ENCODE data around the gene CCDC28B. TPM values are rescaled to one million over a fixed set of nuclear protein-coding genes. Genes with fewer than 3 reads are reported as not detected.

The CCDC28B gene
- total and polyA plus RNA-seq, 8 donors, result 7.2 to 31.5 (median 24.4) TPM

DNA sequence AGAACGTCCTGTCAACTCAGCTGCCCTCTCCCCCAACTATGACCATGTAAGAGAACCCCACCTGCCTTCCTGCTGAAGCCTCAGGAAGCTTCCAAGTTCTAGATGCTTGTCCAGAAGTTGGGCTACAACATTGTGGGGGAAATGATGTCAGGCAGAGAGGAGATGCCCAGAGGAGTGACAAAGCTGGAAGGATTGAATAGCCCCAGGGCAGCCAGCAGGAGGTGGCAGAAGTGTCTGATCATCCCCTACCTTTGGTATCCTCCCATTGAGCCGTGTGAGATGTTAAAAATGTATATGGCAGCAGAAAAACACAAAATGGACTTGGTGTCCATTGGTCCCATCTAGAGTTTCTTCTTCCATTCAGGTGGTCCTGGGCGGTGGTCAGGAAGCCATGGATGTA lies 28.4 kb downstream of the CCDC28B start:
- no peak for DNase-seq
- Histone ChIP-seq H3K4me1 (peaks cover 2 to 5% of the 10 kb centered on the region in 2 donors), H3K36me3 (peaks cover 0 to 100% of the 10 kb centered on the region in 2 donors), H3K4me3 (no peak overlapping the region), H3K27me3 (no peaks in the 10 kb centered on the region), H3K27ac (no peak overlapping the region), H3K9me3 (no peaks in the 10 kb centered on the region)
- intact Hi-C loops (cut with DNase I), result no loop called here
- no peak for TF ChIP-seq CTCF (IDR thresholded peaks at IDR 0.05)
- ATAC-seq, result no peak

- no peaks in the 10 kb centered on the region for H3K27me3 ChIP-seq
- ATAC-seq (no peak), DNase-seq (no peak)
- intact Hi-C loops (cut with DNase I), result no loop called here
- H3K9me3 ChIP-seq, result no peaks in the 10 kb centered on the region
- H3K4me3 ChIP-seq, result no peak overlapping the region
- peaks cover 0 to 82% of the 10 kb centered on the region in 2 donors for H3K36me3 ChIP-seq
- no peak overlapping the region for H3K27ac ChIP-seq
- TF ChIP-seq CTCF (IDR thresholded peaks at IDR 0.05), result no peak
- H3K4me1 ChIP-seq, result no peaks in the 10 kb centered on the region
Measured at GRCh38 chr1:32231843-32232432, 31.5 kb downstream of the CCDC28B start.

DNA sequence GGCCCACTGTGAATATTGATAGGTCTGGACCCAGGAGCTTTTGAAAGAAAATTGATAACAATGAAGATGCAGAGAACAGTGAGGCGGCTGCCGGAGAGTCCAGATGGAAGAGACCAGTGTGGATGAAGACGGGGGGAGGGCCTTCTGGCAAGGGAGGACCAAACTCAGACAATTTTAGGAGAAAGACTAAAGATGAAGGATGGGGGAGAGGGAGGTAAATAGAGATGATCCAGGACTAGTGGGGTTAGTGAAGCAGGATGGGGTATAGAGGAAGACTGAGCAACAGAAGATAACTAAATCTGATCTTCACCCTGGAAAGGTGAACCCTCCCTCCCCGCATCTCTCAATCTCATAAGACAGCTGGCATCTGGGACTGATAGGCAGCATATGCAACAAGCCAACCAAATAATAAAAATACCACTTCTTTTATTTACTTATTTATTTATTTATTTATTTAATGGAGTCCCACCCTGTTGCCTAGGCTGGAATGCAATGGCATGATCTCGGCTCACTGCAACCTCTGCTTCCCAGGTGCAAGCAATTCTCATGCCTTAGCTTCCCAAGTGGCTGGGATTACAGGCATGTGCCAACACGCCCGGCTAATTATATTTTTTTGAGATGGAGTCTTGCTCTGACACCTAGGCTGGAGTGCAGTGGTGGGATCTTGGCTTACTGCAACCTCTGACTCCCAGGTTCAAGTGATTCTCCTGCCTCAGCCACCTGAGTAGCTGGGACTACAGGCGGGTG lies 32.3 kb downstream of the CCDC28B start:
- no peaks in the 10 kb centered on the region for H3K27me3 ChIP-seq
- no peaks in the 10 kb centered on the region for H3K9me3 ChIP-seq
- H3K27ac ChIP-seq, result no peak overlapping the region
- TF ChIP-seq CTCF (IDR thresholded peaks at IDR 0.05), result no peak
- intact Hi-C loops (cut with DNase I), result no loop called here
- H3K4me1 ChIP-seq, result no peaks in the 10 kb centered on the region
- ATAC-seq (no peak), DNase-seq (peak in 1 of 4 donors; percentile 2)
- H3K36me3 ChIP-seq, result peaks cover 0 to 74% of the 10 kb centered on the region in 2 donors
- no peak overlapping the region for H3K4me3 ChIP-seq

GRCh38 chr1:32234792-32235191 lies 34.4 kb downstream of the CCDC28B start:
- H3K27ac ChIP-seq, result no peak overlapping the region
- no peaks in the 10 kb centered on the region for H3K9me3 ChIP-seq
- no peak overlapping the region for H3K4me3 ChIP-seq
- intact Hi-C loops (cut with DNase I), result no loop called here
- H3K4me1 ChIP-seq, result peaks cover 1 to 3% of the 10 kb centered on the region in 2 donors
- ATAC-seq, result no peak
- no peak for DNase-seq
- no peak for TF ChIP-seq CTCF (IDR thresholded peaks at IDR 0.05)
- H3K36me3 ChIP-seq, result peaks cover 0 to 54% of the 10 kb centered on the region in 2 donors
- peaks cover 0 to 3% of the 10 kb centered on the region in 2 donors for H3K27me3 ChIP-seq

DNA sequence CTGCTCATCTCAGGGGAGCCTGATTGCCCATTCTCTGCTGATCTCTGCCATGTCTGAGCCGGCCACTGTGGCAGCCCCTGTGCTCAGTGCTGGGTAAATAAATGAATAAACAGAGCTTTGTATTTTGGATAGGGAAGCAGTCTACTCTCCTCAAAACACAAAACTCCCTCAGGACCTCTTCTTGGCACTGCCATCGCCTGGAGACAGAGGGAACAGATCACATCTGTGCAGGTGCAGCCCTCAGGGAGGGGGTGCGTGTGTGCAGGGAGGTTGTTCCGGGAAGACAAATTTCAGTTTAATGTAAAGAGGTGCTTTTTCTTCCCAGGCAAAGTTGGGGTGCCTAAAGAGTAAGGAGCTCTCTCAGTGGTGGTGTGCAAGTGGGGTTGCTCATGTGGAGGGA lies 38.9 kb downstream of the CCDC28B start:
- Histone ChIP-seq H3K4me3 (no peak overlapping the region), H3K27me3 (peaks cover 0 to 22% of the 10 kb centered on the region in 2 donors), H3K4me1 (peaks cover 13 to 24% of the 10 kb centered on the region in 2 donors), H3K9me3 (no peaks in the 10 kb centered on the region), H3K27ac (no peak overlapping the region), H3K36me3 (peaks cover 0 to 8% of the 10 kb centered on the region in 2 donors)
- intact Hi-C loops (cut with DNase I), result no loop called here
- no peak for TF ChIP-seq CTCF (IDR thresholded peaks at IDR 0.05)
- ATAC-seq (no peak), DNase-seq (no peak)
